Tibial artery (tissue), 4 donors: Measurements from ENCODE around the gene NPY5R.

ENCODE experiments used
- DNase-seq, 2 donors: peaks; one replicate each; pipeline ENCODE4 v3.0.0-alpha.2; 2019
- H3K27ac ChIP-seq, 2 donors: fragments of 200-600 bp; sonication (generic) in 1 of 2; 1 replicate in 1 of 2; 2 replicates in 1 of 2; pipeline ENCODE4 v1.5.1; 2018 to 2019; ENCODE audit warnings: mild to moderate bottlenecking in 1 of 2
- H3K27me3 ChIP-seq, 2 donors: fragments of 200-600 bp; sonication (generic) in 1 of 2; one replicate each; pipeline versions ENCODE4 v1.5.1 to v1.6.0; 2016 to 2019
- H3K36me3 ChIP-seq, 3 donors: fragments of 200-600 bp; sonication (generic) in 2 of 3; one replicate each; pipeline ENCODE4 v1.5.1; 2016 to 2019; ENCODE audit warnings: mild to moderate bottlenecking in 2 of 3
- H3K4me1 ChIP-seq, 4 donors: fragments of 200-600 bp; sonication (generic) in 2 of 4; 1 replicate in 3 of 4; 2 replicates in 1 of 4; pipeline ENCODE4 v1.5.1; 2016 to 2019
- H3K4me3 ChIP-seq, 2 donors: fragments of 200-600 bp; sonication (generic) in 1 of 2; 1 replicate in 1 of 2; 2 replicates in 1 of 2; pipeline ENCODE4 v1.5.1; 2018 to 2019; ENCODE audit warnings: mild to moderate bottlenecking in 2 of 2
- H3K9me3 ChIP-seq, 3 donors: fragments of 200-600 bp; sonication (generic) in 1 of 3; one replicate each; pipeline ENCODE4 v1.5.1; 2016 to 2019
- CTCF ChIP-seq, 2 experiments: fragments of 200-600 bp in 1 of 2; fragments of 450-650 bp in 1 of 2; IDR thresholded peaks; one replicate each; pipeline ENCODE4 v1.5.1; 2017 to 2019; ENCODE audit warnings: antibody characterized with exemption in 2 of 2, mild to moderate bottlenecking in 1 of 2, moderate library complexity in 1 of 2
- intact Hi-C: fragments of 100-400 bp; cut with DNase I; formaldehyde crosslinking; loops from one replicate; pipeline ENCODE4 v1.15.0; 2023; ENCODE audit warnings: low total_unique reads

Gene NPY5R

GRCh38 chr4:163398238-163398637 is 54.5 kb downstream of the NPY5R start:
- TF ChIP-seq CTCF (IDR thresholded peaks at IDR 0.05), result no peak
- Histone ChIP-seq H3K4me1 (no peaks in the 10 kb centered on the region), H3K9me3 (no peaks in the 10 kb centered on the region), H3K4me3 (no peak overlapping the region), H3K36me3 (no peaks in the 10 kb centered on the region), H3K27ac (no peak overlapping the region), H3K27me3 (no peaks in the 10 kb centered on the region)
- DNase-seq, result no peak
- intact Hi-C loops, result no loop called here

- no peak overlapping the region for H3K4me3 ChIP-seq
- TF ChIP-seq CTCF (IDR thresholded peaks at IDR 0.05), result no peak
- no peak overlapping the region for H3K27ac ChIP-seq
- DNase-seq, result no peak
- H3K4me1 ChIP-seq, result peaks cover 0 to 7% (median 0%) of the 10 kb centered on the region in 4 donors
- intact Hi-C loops, result no loop called here
- no peaks in the 10 kb centered on the region for H3K27me3 ChIP-seq
- no peaks in the 10 kb centered on the region for H3K36me3 ChIP-seq
- H3K9me3 ChIP-seq, result no peaks in the 10 kb centered on the region
Measured at GRCh38 chr4:163400911-163401310, 57.2 kb downstream of the NPY5R start.
